IMR-90 (cell line): ENCODE measurements around the gene C2orf92. TPM values are rescaled to one million over a fixed set of nuclear protein-coding genes. Genes with fewer than 3 reads are reported as not detected.

Experiments
- ATAC-seq: fragments of 200-7000 bp; cut with Tn5 transposase; 2 replicates; pipeline ENCODE4 v1.9.1; 2020; ENCODE audit warnings: low read depth, mild to moderate bottlenecking, moderate library complexity
- BruUV-seq: library from RNA; stranded (reverse); fragments of 400-500 nt; replicated peaks from 2 replicates; lab custom pipeline; 2021; lab: Mats Ljungman, UMichigan
- CTCF ChIA-PET: fragments of 300-600 bp; formaldehyde crosslinking; extraction: SDS; loops from one replicate; lab custom pipeline; 2021; ENCODE audit warnings: antibody characterized with exemption; lab: Yijun Ruan, JAX
- POLR2A ChIA-PET: fragments of 300-600 bp; sonication (Branson Sonifier 250); formaldehyde crosslinking; loops from one replicate; lab custom pipeline; 2022; ENCODE audit warnings: antibody characterized with exemption; ENCODE audit not compliant: unreplicated experiment; lab: Charles Lee
- DNase-seq: peaks from one replicate; pipeline ENCODE4 v3.0.0; 2013
- H2AFZ ChIP-seq: replicated peaks from 2 replicates; pipeline ENCODE3; 2013; ENCODE audit warnings: low read length, mild to moderate bottlenecking; ENCODE audit not compliant: poor library complexity
- H2AK5ac ChIP-seq: 2 replicates; pipeline ENCODE4 v1.6.1; 2013; ENCODE audit warnings: low read depth, low read length, inconsistent platforms
- H2AK9ac ChIP-seq: replicated peaks from 2 replicates; pipeline ENCODE3; 2013; ENCODE audit warnings: mild to moderate bottlenecking, low read depth, low read length, moderate library complexity; ENCODE audit not compliant: poor library complexity
- H2BK120ac ChIP-seq: 2 replicates; pipeline ENCODE4 v1.6.1; 2013; ENCODE audit warnings: low read depth, low read length, inconsistent platforms
- H2BK15ac ChIP-seq: 3 replicates; pipeline ENCODE4 v1.6.1; 2013; ENCODE audit warnings: low read depth, low read length, inconsistent platforms
- H2BK20ac ChIP-seq: 2 replicates; pipeline ENCODE4 v1.6.1; 2013; ENCODE audit warnings: low read depth, mild to moderate bottlenecking, inconsistent platforms, low read length, moderate library complexity
- H2BK5ac ChIP-seq: 2 replicates; pipeline ENCODE4 v1.6.1; 2013; ENCODE audit warnings: mild to moderate bottlenecking, low read depth, low read length, inconsistent platforms; ENCODE audit not compliant: poor library complexity, severe bottlenecking
- H3K14ac ChIP-seq: replicated peaks from 2 replicates; pipeline ENCODE4 v1.6.1; 2013; ENCODE audit warnings: low read depth, low read length, inconsistent platforms
- H3K18ac ChIP-seq: 2 replicates; pipeline ENCODE4 v1.6.1; 2013; ENCODE audit warnings: low read depth, low read length, control low read depth
- H3K23ac ChIP-seq: 2 replicates; pipeline ENCODE4 v1.6.1; 2013; ENCODE audit warnings: low read depth, low read length, inconsistent platforms
- H3K27ac ChIP-seq: 2 replicates; pipeline ENCODE4 v1.5.1; 2013; ENCODE audit warnings: mild to moderate bottlenecking, control low read depth, low read length; ENCODE audit not compliant: insufficient read depth
- H3K27me3 ChIP-seq: 2 replicates; pipeline ENCODE4 v1.6.1; 2013; ENCODE audit warnings: low read length; ENCODE audit not compliant: control insufficient read depth, insufficient read depth
- H3K36me3 ChIP-seq: 2 replicates; pipeline ENCODE4 v1.6.1; 2013; ENCODE audit warnings: low read length, mixed read lengths; ENCODE audit not compliant: control insufficient read depth, insufficient read depth
- H3K4ac ChIP-seq: 2 replicates; pipeline ENCODE4 v1.6.1; 2013; ENCODE audit warnings: low read depth, low read length, inconsistent platforms
- H3K4me1 ChIP-seq: 2 replicates; pipeline ENCODE4 v1.6.1; 2013; ENCODE audit warnings: low read length, mixed read lengths; ENCODE audit not compliant: control insufficient read depth, insufficient read depth
- H3K4me2 ChIP-seq: 2 replicates; pipeline ENCODE4 v1.6.1; 2013; ENCODE audit warnings: low read depth, mild to moderate bottlenecking, control low read depth, low read length, moderate library complexity
- H3K4me3 ChIP-seq: 2 replicates; pipeline ENCODE4 v1.5.1; 2013; ENCODE audit warnings: low read depth, mild to moderate bottlenecking, control low read depth, low read length, moderate library complexity; ENCODE audit not compliant: insufficient read depth
- H3K56ac ChIP-seq: 2 replicates; pipeline ENCODE4 v1.6.1; 2013; ENCODE audit warnings: low read length, inconsistent platforms; ENCODE audit not compliant: insufficient read depth; ENCODE audit errors: extremely low read depth
- H3K79me1 ChIP-seq, 2 experiments: 2 replicates each; pipeline ENCODE4 v1.6.1; 2013; ENCODE audit warnings: low read length in 2 of 2, inconsistent platforms in 1 of 2, low read depth in 1 of 2
- H3K9ac ChIP-seq: 2 replicates; pipeline ENCODE4 v1.6.1; 2013; ENCODE audit warnings: low read depth, low read length, control low read depth
- H3K9me1 ChIP-seq: 2 replicates; pipeline ENCODE4 v1.6.1; 2013; ENCODE audit warnings: low read length, inconsistent platforms; ENCODE audit not compliant: insufficient read depth
- H3K9me3 ChIP-seq: 2 replicates; pipeline ENCODE4 v1.6.1; 2013; ENCODE audit warnings: low read length; ENCODE audit not compliant: control insufficient read depth, insufficient read depth
- H4K20me1 ChIP-seq: 2 replicates; pipeline ENCODE4 v1.6.1; 2013; ENCODE audit warnings: low read length, inconsistent platforms; ENCODE audit not compliant: insufficient read depth
- H4K5ac ChIP-seq: 2 replicates; pipeline ENCODE4 v1.6.1; 2013; ENCODE audit warnings: mild to moderate bottlenecking, low read depth, low read length, control low read depth
- H4K8ac ChIP-seq, 2 experiments: 2 replicates each; pipeline ENCODE4 v1.6.1; 2013; ENCODE audit warnings: low read depth in 2 of 2, low read length in 2 of 2, control low read depth in 1 of 2, inconsistent platforms in 1 of 2
- H4K91ac ChIP-seq: 2 replicates; pipeline ENCODE4 v1.6.1; 2013; ENCODE audit warnings: low read depth, low read length, inconsistent platforms; ENCODE audit not compliant: insufficient read depth
- CEBPB ChIP-seq: IDR thresholded peaks from 2 replicates; pipeline ENCODE4 v1.6.1; 2012; ENCODE audit warnings: low read depth, low read length, improper control_type of control experiment
- CHD1 ChIP-seq: IDR thresholded peaks from 2 replicates; pipeline ENCODE4 v1.6.1; 2012; ENCODE audit warnings: low read depth, low read length, improper control_type of control experiment
- FOS ChIP-seq: fragments of 150-350 bp; IDR thresholded peaks from 2 replicates; pipeline ENCODE4 v1.6.1; 2016; ENCODE audit warnings: low read depth, low read length
- MAFK ChIP-seq: IDR thresholded peaks from 2 replicates; pipeline ENCODE4 v1.6.1; 2012; ENCODE audit warnings: low read depth, low read length, improper control_type of control experiment
- MAZ ChIP-seq: IDR thresholded peaks from 2 replicates; pipeline ENCODE4 v1.6.1; 2012; ENCODE audit warnings: low read depth, mild to moderate bottlenecking, low read length, improper control_type of control experiment, moderate library complexity, borderline replicate concordance
- MXI1 ChIP-seq: IDR thresholded peaks from 2 replicates; pipeline ENCODE4 v1.6.1; 2012; ENCODE audit warnings: low read depth, mild to moderate bottlenecking, low read length, moderate library complexity, borderline replicate concordance
- NFE2L2 ChIP-seq: fragments of 150-350 bp; IDR thresholded peaks from 2 replicates; pipeline ENCODE4 v1.6.1; 2016; ENCODE audit warnings: low read depth, mild to moderate bottlenecking, low read length
- POLR2A ChIP-seq: IDR thresholded peaks from 2 replicates; pipeline ENCODE4 v1.6.1; 2012; ENCODE audit warnings: mild to moderate bottlenecking, low read depth, low read length
- RAD21 ChIP-seq: IDR thresholded peaks from 2 replicates; pipeline ENCODE4 v1.6.1; 2012; ENCODE audit warnings: low read length, improper control_type of control experiment
- RCOR1 ChIP-seq: IDR thresholded peaks from 2 replicates; pipeline ENCODE4 v1.6.1; 2012; ENCODE audit warnings: mild to moderate bottlenecking, low read length, improper control_type of control experiment; ENCODE audit not compliant: insufficient replicate concordance
- RFX5 ChIP-seq: IDR thresholded peaks from 2 replicates; pipeline ENCODE4 v1.8.0; 2012; ENCODE audit warnings: low read depth, mild to moderate bottlenecking, low read length, moderate library complexity
- SMC3 ChIP-seq: fragments of 150-350 bp; IDR thresholded peaks from 2 replicates; pipeline ENCODE4 v1.6.1; 2016; ENCODE audit warnings: low read depth, mild to moderate bottlenecking, antibody characterized with exemption, low read length, moderate library complexity
- WGBS, 2 experiments: methylation state at CpG; one replicate each; pipeline versions ENCODE4 v1.1.5 to v1.1.7; 2013; ENCODE audit warnings: missing lambda C conversion rate in 2 of 2; ENCODE audit not compliant: insufficient read length in 1 of 2; ENCODE audit errors: extremely low coverage in 2 of 2; 5-methylcytosine and 5-hydroxymethylcytosine counted together
- dilution Hi-C: fragments of 300-500 bp; cut with HindIII; formaldehyde crosslinking; loops from one replicate; pipeline ENCODE4 v1.14.3; 2018; ENCODE audit warnings: low sequenced_read_pairs; ENCODE audit not compliant: unreplicated experiment
- in situ Hi-C: fragments of 300-500 bp; cut with MboI; formaldehyde crosslinking; loops from 3 replicates; pipeline ENCODE4 v1.14.3; 2019; ENCODE audit warnings: low sequenced_read_pairs, inconsistent platforms, mixed read lengths
- intact Hi-C: fragments of 100-400 bp; cut with micrococcal nuclease; formaldehyde crosslinking; loops from 2 replicates; pipeline ENCODE4 v1.10.0; 2022
- polyA plus RNA-seq, 3 experiments: library from polyadenylated mRNA; depleted of rRNA; stranded (reverse); fragments of >200 nt; gene quantifications; 2 replicates each; pipeline ENCODE4 v1.2.3, GENCODE V29; 2012; ENCODE audit warnings: low replicate concordance in 1 of 3
- total RNA-seq: library from RNA; depleted of rRNA; stranded (reverse); fragments of >200 nt; gene quantifications from 2 replicates; pipeline ENCODE4 v1.2.3, GENCODE V29; 2012
- TF ChIP-seq, protein P1 (sequence below): fragments of 150-350 bp; IDR thresholded peaks from 2 replicates; pipeline ENCODE4 v1.6.1; 2017; ENCODE audit warnings: mild to moderate bottlenecking, antibody characterized with exemption, low read length, low read depth
- TF ChIP-seq, protein P2 (sequence below): conservative IDR thresholded peaks from 2 replicates; pipeline ENCODE4 v1.5.1; 2012; ENCODE audit warnings: mild to moderate bottlenecking, low read depth, low read length, improper control_type of control experiment

Gene C2orf92
- total and polyA plus RNA-seq, 2 of the 4 experiments (the other 2 are of a cell fraction), result 0.90 to 2.5 TPM

DNA sequence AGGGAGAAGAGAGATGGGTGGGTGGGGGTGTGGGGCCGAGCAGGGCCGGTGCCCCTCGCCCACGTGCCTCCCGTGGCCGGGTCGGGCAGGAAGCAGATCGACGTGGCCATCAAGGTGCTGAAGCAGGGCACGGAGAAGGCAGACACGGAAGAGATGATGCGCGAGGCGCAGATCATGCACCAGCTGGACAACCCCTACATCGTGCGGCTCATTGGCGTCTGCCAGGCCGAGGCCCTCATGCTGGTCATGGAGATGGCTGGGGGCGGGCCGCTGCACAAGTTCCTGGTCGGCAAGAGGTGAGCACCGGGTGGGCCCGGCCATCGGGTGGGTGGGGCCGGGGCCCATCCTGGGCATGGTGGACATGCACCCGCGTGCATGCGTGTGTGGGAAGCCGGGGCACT, 65.6 kb downstream of the C2orf92 start (continued):
- no peak for TF ChIP-seq RCOR1
- TF ChIP-seq MAZ, result no peak
- TF ChIP-seq POLR2A, result no peak
- TF ChIP-seq RAD21, result no peak
- TF ChIP-seq CHD1, result no peak
- TF ChIP-seq MXI1, result no peak
- TF ChIP-seq, protein P1, sequence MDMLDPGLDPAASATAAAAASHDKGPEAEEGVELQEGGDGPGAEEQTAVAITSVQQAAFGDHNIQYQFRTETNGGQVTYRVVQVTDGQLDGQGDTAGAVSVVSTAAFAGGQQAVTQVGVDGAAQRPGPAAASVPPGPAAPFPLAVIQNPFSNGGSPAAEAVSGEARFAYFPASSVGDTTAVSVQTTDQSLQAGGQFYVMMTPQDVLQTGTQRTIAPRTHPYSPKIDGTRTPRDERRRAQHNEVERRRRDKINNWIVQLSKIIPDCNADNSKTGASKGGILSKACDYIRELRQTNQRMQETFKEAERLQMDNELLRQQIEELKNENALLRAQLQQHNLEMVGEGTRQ, result no peak

DNA sequence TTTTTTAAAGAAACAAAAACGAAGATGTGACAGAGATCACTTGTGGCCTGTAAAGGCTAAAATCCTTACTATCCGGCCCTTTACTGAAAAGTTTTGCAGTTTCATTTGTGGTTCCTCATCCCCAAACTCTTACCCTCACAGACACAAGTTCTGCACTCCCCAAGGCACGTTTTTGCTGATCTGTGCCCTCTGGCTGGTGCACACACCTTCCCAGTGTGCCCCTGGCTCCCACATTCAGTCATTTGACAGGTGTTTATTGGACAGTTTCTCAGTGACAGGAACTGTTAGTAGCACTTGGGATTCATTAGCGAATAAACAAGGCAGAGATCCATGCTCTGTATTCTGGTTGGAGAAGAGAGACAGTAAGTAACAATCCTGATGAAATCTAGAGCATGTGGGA, 66.7 kb downstream of the C2orf92 start:
- no TSS peak for BruUV-seq
- H3K27me3 ChIP-seq, result no peaks in the 10 kb centered on the region; the same call in 1 of the 2 replicates
- H3K79me1 ChIP-seq, result no peaks in the 10 kb centered on the region
- H2BK20ac ChIP-seq, result no peak overlapping the region
- no peaks in the 10 kb centered on the region for H3K9me3 ChIP-seq
- no peak overlapping the region for H4K91ac ChIP-seq
- no peak overlapping the region for H3K27ac ChIP-seq
- H3K4ac ChIP-seq, result no peak overlapping the region
- no peak overlapping the region for H3K56ac ChIP-seq
- ChIA-PET CTCF (interaction anchor here (0.6 kb wide), 1 partner anchor 852 kb away, joined by 9 read pairs; no protein-coding TSS in a partner anchor), POLR2A (no interaction called here)
- no peaks in the 10 kb centered on the region for H3K4me1 ChIP-seq
- dilution Hi-C loops (no loop called here), in situ Hi-C loops (no loop called here), intact Hi-C loops (no loop called here)
- no peak overlapping the region for H2AK5ac ChIP-seq
- no peak overlapping the region for H3K9ac ChIP-seq
- no peak overlapping the region for H3K4me2 ChIP-seq
- no CpG with 5 or more reads among the region's 4 CpGs for WGBS, 2 experiments
- no peak overlapping the region for H2BK5ac ChIP-seq
- H3K23ac ChIP-seq, result no peak overlapping the region
- H3K4me3 ChIP-seq, result no peak overlapping the region
- H4K8ac ChIP-seq, result no peak overlapping the region
- no peak overlapping the region for H2AFZ ChIP-seq
- H2BK15ac ChIP-seq, result no peak overlapping the region
- no peaks in the 10 kb centered on the region for H4K20me1 ChIP-seq
- H3K9me1 ChIP-seq, result no peaks in the 10 kb centered on the region
- DNase-seq, result no peak
- ATAC-seq, result no peak
- no peak overlapping the region for H2AK9ac ChIP-seq
- H3K18ac ChIP-seq, result no peak overlapping the region
- H3K36me3 ChIP-seq, result no peaks in the 10 kb centered on the region
- H3K14ac ChIP-seq, result no peak overlapping the region
- no peak overlapping the region for H4K5ac ChIP-seq
- H2BK120ac ChIP-seq, result no peak overlapping the region
- TF ChIP-seq RFX5 (no peak), CHD1 (no peak), RCOR1 (no peak), SMC3 (no peak), MAFK (no peak), NFE2L2 (no peak), CEBPB (no peak), MXI1 (no peak), FOS (no peak), MAZ (no peak)
- TF ChIP-seq, protein P2, sequence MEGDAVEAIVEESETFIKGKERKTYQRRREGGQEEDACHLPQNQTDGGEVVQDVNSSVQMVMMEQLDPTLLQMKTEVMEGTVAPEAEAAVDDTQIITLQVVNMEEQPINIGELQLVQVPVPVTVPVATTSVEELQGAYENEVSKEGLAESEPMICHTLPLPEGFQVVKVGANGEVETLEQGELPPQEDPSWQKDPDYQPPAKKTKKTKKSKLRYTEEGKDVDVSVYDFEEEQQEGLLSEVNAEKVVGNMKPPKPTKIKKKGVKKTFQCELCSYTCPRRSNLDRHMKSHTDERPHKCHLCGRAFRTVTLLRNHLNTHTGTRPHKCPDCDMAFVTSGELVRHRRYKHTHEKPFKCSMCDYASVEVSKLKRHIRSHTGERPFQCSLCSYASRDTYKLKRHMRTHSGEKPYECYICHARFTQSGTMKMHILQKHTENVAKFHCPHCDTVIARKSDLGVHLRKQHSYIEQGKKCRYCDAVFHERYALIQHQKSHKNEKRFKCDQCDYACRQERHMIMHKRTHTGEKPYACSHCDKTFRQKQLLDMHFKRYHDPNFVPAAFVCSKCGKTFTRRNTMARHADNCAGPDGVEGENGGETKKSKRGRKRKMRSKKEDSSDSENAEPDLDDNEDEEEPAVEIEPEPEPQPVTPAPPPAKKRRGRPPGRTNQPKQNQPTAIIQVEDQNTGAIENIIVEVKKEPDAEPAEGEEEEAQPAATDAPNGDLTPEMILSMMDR, result no peak
- TF ChIP-seq, protein P1, result no peak
